K562 (cell line): ENCODE data around the gene SPAG16. TPM values are rescaled to one million over a fixed set of nuclear protein-coding genes. Genes with fewer than 3 reads are reported as not detected.

Experiments used
- ATAC-seq: fragments of 200-7000 bp; cut with Tn5 transposase; 3 replicates; pipeline ENCODE4 v1.9.1; 2020; ENCODE audit warnings: moderate library complexity
- BruUV-seq: library from RNA; stranded (reverse); fragments of 400-500 nt; replicated peaks from 2 replicates; lab custom pipeline; 2021; lab: Mats Ljungman, UMichigan
- CTCF ChIA-PET: fragments of 300-600 bp; formaldehyde crosslinking; extraction: SDS; loops from one replicate; lab custom pipeline; 2021; ENCODE audit warnings: low intra/inter-chr PET ratio; lab: Yijun Ruan, JAX
- POLR2A ChIA-PET: fragments of 300-600, 350-650 bp; sonication (Branson Sonifier 250); formaldehyde crosslinking; extraction: SDS; loops from one replicate; lab custom pipeline; 2021; ENCODE audit warnings: antibody characterized with exemption, inconsistent platforms; lab: Yijun Ruan, JAX
- DNase-seq, 4 experiments: peaks; one replicate each; pipeline versions ENCODE4 v3.0.0 to v3.0.0-alpha.2; 2011 to 2018; ENCODE audit warnings: low spot score in 3 of 4, mixed read lengths in 3 of 4; ENCODE audit errors: extremely low read depth in 1 of 4
- FAIRE-seq: peaks from 2 replicates; lab custom pipeline; 2011; peaks lifted over from hg19 to GRCh38; lab: Jason Lieb, UNC
- H2AFZ ChIP-seq: 2 replicates; pipeline ENCODE4 v1.6.0; 2011; ENCODE audit warnings: low read depth, low read length, control low read depth, inconsistent platforms
- H3K27ac ChIP-seq: fragments of 200-600 bp; 3 replicates; pipeline ENCODE4 v1.8.0; 2011; ENCODE audit warnings: low read depth, mild to moderate bottlenecking, control low read depth, inconsistent platforms, low read length, moderate library complexity, mixed read lengths; ENCODE audit errors: extremely low read depth
- H3K27me3 ChIP-seq, 2 experiments: fragments of 300-600 bp in 1 of 2; 2 replicates in 1 of 2; 3 replicates in 1 of 2; pipeline versions ENCODE4 v1.6.0 to v1.8.0; 2011; ENCODE audit warnings: inconsistent platforms in 2 of 2, low read length in 2 of 2, mild to moderate bottlenecking in 1 of 2, mixed read lengths in 1 of 2, moderate library complexity in 1 of 2; ENCODE audit not compliant: control insufficient read depth in 2 of 2, insufficient read depth in 2 of 2
- H3K36me3 ChIP-seq: fragments of 300-600 bp; 3 replicates; pipeline ENCODE4 v1.8.0; 2011; ENCODE audit warnings: mild to moderate bottlenecking, low read length, inconsistent platforms; ENCODE audit not compliant: control insufficient read depth, insufficient read depth
- H3K4me1 ChIP-seq, 2 experiments: fragments of 200-600 bp in 1 of 2; replicated peaks in 1 of 2; 2 replicates in 1 of 2; 3 replicates in 1 of 2; pipeline versions ENCODE4 v1.5.1 to v1.8.0; 2011; ENCODE audit warnings: inconsistent platforms in 2 of 2, low read length in 2 of 2, mild to moderate bottlenecking in 1 of 2, mixed read lengths in 1 of 2, moderate library complexity in 1 of 2; ENCODE audit not compliant: control insufficient read depth in 2 of 2, insufficient read depth in 2 of 2
- H3K4me2 ChIP-seq: 2 replicates; pipeline ENCODE4 v1.6.1; 2011; ENCODE audit warnings: low read length, control low read depth, inconsistent platforms, mixed read lengths; ENCODE audit not compliant: insufficient read depth
- H3K4me3 ChIP-seq: fragments of 200-600 bp; sonication (generic), shearing (Covaris generic); 2 replicates; pipeline ENCODE4 v1.5.1; 2016; ENCODE audit warnings: control low read depth, inconsistent platforms
- H3K79me2 ChIP-seq: fragments of 200-600 bp; 3 replicates; pipeline ENCODE4 v1.8.0; 2011; ENCODE audit warnings: low read length, inconsistent platforms; ENCODE audit not compliant: control insufficient read depth, insufficient read depth
- H3K9ac ChIP-seq, 2 experiments: 2 replicates each; pipeline versions ENCODE4 v1.6.0 to v1.6.1; 2011; ENCODE audit warnings: low read depth in 2 of 2, low read length in 2 of 2, control low read depth in 1 of 2, inconsistent platforms in 1 of 2, mild to moderate bottlenecking in 1 of 2, mixed read lengths in 1 of 2; ENCODE audit not compliant: insufficient read depth in 1 of 2
- H3K9me1 ChIP-seq: one replicate; pipeline ENCODE4 v1.6.0; 2011; ENCODE audit warnings: inconsistent platforms, mild to moderate bottlenecking, low read length, moderate library complexity; ENCODE audit not compliant: control insufficient read depth, insufficient read depth
- H3K9me3 ChIP-seq: replicated peaks from 2 replicates; pipeline ENCODE4 v1.5.1; 2011; ENCODE audit warnings: low read depth, low read length, inconsistent platforms; ENCODE audit not compliant: control insufficient read depth, insufficient read depth
- H4K20me1 ChIP-seq: replicated peaks from 2 replicates; pipeline ENCODE4 v1.6.1; 2011; ENCODE audit warnings: low read length, inconsistent platforms, mixed read lengths; ENCODE audit not compliant: control insufficient read depth, insufficient read depth
- CCAR2 ChIP-seq: fragments of 200-400 bp; formaldehyde crosslinking; IDR thresholded peaks from 2 replicates; pipeline ENCODE4 v1.6.1; 2017; ENCODE audit warnings: mild to moderate bottlenecking, low read depth, low read length
- CGGBP1 ChIP-seq: fragments of 250-450 bp; sonication (Bioruptor Pico); IDR thresholded peaks from 2 replicates; pipeline ENCODE4 v1.9.0; 2021; ENCODE audit warnings: mild to moderate bottlenecking
- FOXM1 ChIP-seq, 2 experiments: fragments of 450-650 bp in 1 of 2; sonication (generic) in 1 of 2; formaldehyde crosslinking in 1 of 2; IDR thresholded peaks; 2 replicates each; pipeline versions ENCODE4 v1.6.1 to v1.9.0; 2017 to 2022; ENCODE audit warnings: low read depth in 2 of 2, mild to moderate bottlenecking in 2 of 2, missing genetic modification reagents in 1 of 2, moderate library complexity in 1 of 2
- HBP1 ChIP-seq: fragments of 450-650 bp; formaldehyde crosslinking; IDR thresholded peaks from 2 replicates; pipeline ENCODE4 v1.4.0; 2022; ENCODE audit warnings: missing genetic modification characterization
- HLTF ChIP-seq: fragments of 450-650 bp; IDR thresholded peaks from 2 replicates; pipeline ENCODE4 v1.6.1; 2016
- HNRNPL ChIP-seq: fragments of 200-400 bp; formaldehyde crosslinking; IDR thresholded peaks from 2 replicates; pipeline ENCODE4 v1.6.1; 2017; ENCODE audit warnings: low read depth, mild to moderate bottlenecking, low read length
- MED1 ChIP-seq: sonication (generic); formaldehyde crosslinking; IDR thresholded peaks from 2 replicates; pipeline ENCODE4 v1.8.1; 2023; ENCODE audit warnings: missing genetic modification reagents, borderline replicate concordance
- MEF2A ChIP-seq: IDR thresholded peaks from 2 replicates; pipeline ENCODE4 v1.6.1; 2011; ENCODE audit warnings: low read depth, mild to moderate bottlenecking, low read length, moderate library complexity; ENCODE audit not compliant: control insufficient read depth
- MXI1 ChIP-seq: IDR thresholded peaks from 2 replicates; pipeline ENCODE4 v1.6.1; 2011; ENCODE audit warnings: low read depth, mild to moderate bottlenecking, improper control_type of control experiment, low read length
- NCOR1 ChIP-seq: fragments of 450-650 bp; IDR thresholded peaks from 2 replicates; pipeline ENCODE4 v1.6.1; 2016; ENCODE audit warnings: mild to moderate bottlenecking, moderate library complexity
- PURB ChIP-seq: sonication (generic); formaldehyde crosslinking; IDR thresholded peaks from 2 replicates; pipeline ENCODE4 v1.9.0; 2021; ENCODE audit warnings: low read depth, mild to moderate bottlenecking, missing genetic modification reagents
- SRSF7 ChIP-seq: fragments of 200-400 bp; formaldehyde crosslinking; optimal IDR thresholded peaks from 2 replicates; pipeline ENCODE3; 2017; ENCODE audit warnings: mild to moderate bottlenecking, low read depth, low read length
- ZBED1 ChIP-seq: IDR thresholded peaks from 2 replicates; pipeline ENCODE4 v1.6.1; 2014
- WGBS: fragments of 100-300 bp; shearing (Covaris generic); methylation state at CpG from one replicate; pipeline ENCODE4 v1.1.6; 2016; ENCODE audit warnings: low coverage, mixed read lengths; ENCODE audit not compliant: insufficient coverage; ENCODE audit errors: missing lambda C conversion rate; 5-methylcytosine and 5-hydroxymethylcytosine counted together
- in situ Hi-C: fragments of 300-500 bp; cut with MboI; formaldehyde crosslinking; loops from 4 replicates; pipeline ENCODE4 v1.15.0; 2018; ENCODE audit warnings: inconsistent platforms, mixed read lengths
- intact Hi-C: fragments of 100-400 bp; cut with micrococcal nuclease; formaldehyde crosslinking; loops from 2 replicates; pipeline ENCODE4 v1.14.2; 2022
- polyA plus RNA-seq, 8 experiments: library from polyadenylated mRNA; depleted of rRNA in 4 of 8; stranded (reverse) in 5 of 8; unstranded in 3 of 8; fragments of >200 nt; fragmentation: Nextera tagmentation in 2 of 8; fragmentation: Illumina TruSeq in 1 of 8; extraction: Ambion mirVana in 2 of 8; extraction: Trizol in 1 of 8; gene quantifications; 2 replicates each; pipeline versions ENCODE4 v1.2.1 to v1.2.3, GENCODE V29; 2011 to 2014; ENCODE audit warnings: inconsistent platforms in 1 of 8, missing spikeins in 1 of 8
- total RNA-seq, 7 experiments: library from RNA; depleted of rRNA in 6 of 7; stranded (reverse); fragments of >200 nt in 6 of 7; fragmentation: Illumina TruSeq in 2 of 7; extraction: Trizol in 2 of 7; gene quantifications; 2 replicates each; pipeline versions ENCODE4 v1.2.1 to v1.2.3, GENCODE V29; 2011 to 2021; ENCODE audit warnings: low replicate concordance in 1 of 7

SPAG16 gene
- total and polyA plus RNA-seq, 9 of the 15 experiments (the other 6 are each of a cell fraction or from before 2014, with no cell fraction given), result 0.98 to 5.9 (median 3.5) TPM

- ChIA-PET POLR2A (no interaction called here), CTCF (no interaction called here)
- H4K20me1 ChIP-seq, result no peaks in the 10 kb centered on the region
- ATAC-seq (no peak), DNase-seq (no peak), FAIRE-seq (no peak)
- H3K36me3 ChIP-seq, result no peaks in the 10 kb centered on the region
- in situ Hi-C loops (no loop called here), intact Hi-C loops (no loop called here)
- H3K9ac ChIP-seq, result no peak overlapping the region
- no peak overlapping the region for H3K4me3 ChIP-seq
- WGBS, result 0% methylated on average over 1 of the region's 1 CpG
- no peak overlapping the region for H2AFZ ChIP-seq
- no peaks in the 10 kb centered on the region for H3K27me3 ChIP-seq
- TF ChIP-seq FOXM1 (IDR thresholded peaks at IDR 0.05; ENCODE audit: low read depth) (no peak), FOXM1 (CRISPR knock-in tag; IDR thresholded peaks at IDR 0.05; ENCODE audit: low read depth) (no peak)
- H3K4me2 ChIP-seq, result no peak overlapping the region
- H3K9me1 ChIP-seq, result no peaks in the 10 kb centered on the region
- no peak overlapping the region for H3K27ac ChIP-seq
- H3K4me1 ChIP-seq, result no peaks in the 10 kb centered on the region
- no peaks in the 10 kb centered on the region; the same call in 1 of the 2 replicates for H3K9me3 ChIP-seq
- H3K79me2 ChIP-seq, result no peaks in the 10 kb centered on the region
- no TSS peak for BruUV-seq
Measured at GRCh38 chr2:213237251-213237650, 47.0 kb upstream of the SPAG16 start.

- Histone ChIP-seq H3K9me3 (no peaks in the 10 kb centered on the region; the same call in 1 of the 2 replicates), H3K4me2 (no peak overlapping the region), H4K20me1 (no peaks in the 10 kb centered on the region), H3K36me3 (no peaks in the 10 kb centered on the region), H3K9me1 (no peaks in the 10 kb centered on the region), H3K4me1 (no peaks in the 10 kb centered on the region), H3K79me2 (no peaks in the 10 kb centered on the region), H3K27ac (no peak overlapping the region), H2AFZ (no peak overlapping the region), H3K9ac (no peak overlapping the region), H3K27me3 (no peaks in the 10 kb centered on the region), H3K4me3 (no peak overlapping the region)
- ChIA-PET POLR2A (no interaction called here), CTCF (no interaction called here)
- DNase-seq, result no peak
- in situ Hi-C loops (no loop called here), intact Hi-C loops (no loop called here)
- 0% methylated on average over 2 of the region's 2 CpGs for WGBS
- FAIRE-seq, result no peak
- BruUV-seq, result no TSS peak
- no peak for ATAC-seq
- TF ChIP-seq FOXM1 (IDR thresholded peaks at IDR 0.05; ENCODE audit: low read depth) (no peak), FOXM1 (CRISPR knock-in tag; IDR thresholded peaks at IDR 0.05; ENCODE audit: low read depth) (no peak), NCOR1 (no peak), CCAR2 (no peak), HBP1 (CRISPR knock-in tag) (no peak), PURB (CRISPR knock-in tag) (no peak), MEF2A (no peak), ZBED1 (no peak), HLTF (no peak), MXI1 (no peak), SRSF7 (no peak), MED1 (CRISPR knock-in tag) (no peak), HNRNPL (no peak), CGGBP1 (no peak)
Measured at GRCh38 chr2:213237787-213238186, 46.5 kb upstream of the SPAG16 start.
